D721Med (cell line): ENCODE results near the gene PRMT7.

ENCODE experiments used
- DNase-seq: peaks from one replicate; pipeline ENCODE4 v3.0.0; 2011; ENCODE audit warnings: low spot score; ENCODE audit not compliant: insufficient read length
- FAIRE-seq: peaks from 2 replicates; lab custom pipeline; 2011; peaks lifted over from hg19 to GRCh38; lab: Jason Lieb, UNC
- CTCF ChIP-seq: IDR thresholded peaks from 2 replicates; pipeline ENCODE4 v1.5.1; 2012; ENCODE audit warnings: mild to moderate bottlenecking, control low read depth; ENCODE audit not compliant: insufficient read depth; ENCODE audit errors: missing control alignments

The PRMT7 gene

GRCh38 chr16:68331879-68332410 is 21.1 kb downstream of the PRMT7 start:
- no peak for TF ChIP-seq CTCF
- no peak for FAIRE-seq

GRCh38 chr16:68332411-68333121 is 21.7 kb downstream of the PRMT7 start:
- FAIRE-seq (no peak), DNase-seq (no peak)
- TF ChIP-seq CTCF: no peak

More at GRCh38 chr16:68331879-68332410, 21.1 kb downstream of the PRMT7 start:
- no peak for DNase-seq

- FAIRE-seq (no peak), DNase-seq (no peak)
- no peak for TF ChIP-seq CTCF
These were observed 24.4 kb downstream of the PRMT7 start for GRCh38 chr16:68335175-68335574.

- FAIRE-seq (no peak), DNase-seq (no peak)
- no peak for TF ChIP-seq CTCF
These were observed 27.7 kb downstream of the PRMT7 start for GRCh38 chr16:68338326-68339119.

GRCh38 chr16:68339214-68339613 is 28.4 kb downstream of the PRMT7 start:
- no peak for DNase-seq
- no peak for FAIRE-seq
- TF ChIP-seq CTCF: no peak

GRCh38 chr16:68342620-68343019 is 31.8 kb downstream of the PRMT7 start:
- TF ChIP-seq CTCF: no peak
- no peak for DNase-seq
- FAIRE-seq: no peak
